HG02588 (cell line): Measurements from ENCODE around the gene APBB2.
A peak's percentile ranks its signal among the peaks of the same experiment; 100 is the strongest.

ENCODE experiments used
- ATAC-seq: cut with Tn5 transposase; IDR thresholded peaks from one replicate; pipeline ENCODE4 v1.9.1; 2021; ENCODE audit warnings: mild to moderate bottlenecking, moderate library complexity; ENCODE audit not compliant: unreplicated experiment

The APBB2 gene

DNA sequence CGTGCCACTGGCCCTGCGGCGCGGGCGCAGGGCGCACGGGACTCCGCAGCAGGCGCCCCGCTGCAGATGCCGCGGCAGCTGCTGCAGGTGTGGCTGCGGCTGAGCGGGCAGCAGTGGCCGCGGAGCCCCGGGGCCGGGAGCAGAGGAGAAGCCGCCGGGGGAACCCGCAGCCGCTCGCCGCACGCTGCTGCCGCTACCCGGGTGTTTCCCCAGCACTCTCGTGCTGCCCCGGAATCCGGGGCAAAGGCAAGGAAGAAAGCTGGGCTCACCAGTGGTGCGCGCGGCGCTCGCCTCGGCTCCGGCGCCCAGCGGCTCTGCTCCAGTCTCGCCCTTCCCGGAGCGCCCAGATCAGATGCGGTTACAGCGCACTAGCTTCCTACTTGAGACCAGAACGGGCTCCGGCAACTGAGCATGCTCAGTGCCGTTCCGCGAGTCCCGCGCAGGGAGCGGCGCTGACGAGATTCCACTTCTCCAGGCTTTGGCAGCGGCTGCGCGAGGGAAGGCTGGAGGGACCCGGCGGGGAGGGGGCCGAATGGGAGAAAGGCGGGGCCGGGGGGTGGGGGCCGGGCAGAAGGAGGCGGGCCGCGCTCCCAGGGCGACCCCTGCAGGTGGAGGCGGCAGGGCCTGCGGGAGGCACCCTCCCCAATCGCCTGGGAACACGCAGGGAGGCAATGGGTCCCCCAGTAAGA lies at the start of gene APBB2:
TSS of gene APBB2 (minus strand) at position 407 of the 689 bp plus-strand sequence. CDS start 181,288 bp downstream, outside the sequence.
- ATAC-seq: peak; percentile 48

DNA sequence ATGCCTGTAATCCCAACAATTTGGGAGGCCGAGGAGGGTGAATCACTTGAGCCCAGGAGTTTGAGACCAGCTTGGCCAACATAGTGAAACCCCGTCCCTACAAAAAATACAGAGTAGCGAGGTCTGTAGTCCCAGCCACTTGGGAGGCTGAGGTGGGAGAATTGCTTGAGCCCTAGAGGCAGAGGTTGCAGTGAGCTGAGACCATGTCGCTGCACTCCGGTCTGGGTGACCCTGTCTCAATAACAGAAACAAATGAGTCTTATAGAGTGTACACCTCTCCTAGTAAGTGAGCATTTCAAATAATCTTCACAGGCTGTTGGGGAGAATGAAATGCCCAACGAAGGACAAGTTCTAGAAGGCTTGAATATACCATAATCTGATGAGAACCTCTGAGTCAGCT lies 47.9 kb upstream of the APBB2 start:
- no peak for ATAC-seq

DNA sequence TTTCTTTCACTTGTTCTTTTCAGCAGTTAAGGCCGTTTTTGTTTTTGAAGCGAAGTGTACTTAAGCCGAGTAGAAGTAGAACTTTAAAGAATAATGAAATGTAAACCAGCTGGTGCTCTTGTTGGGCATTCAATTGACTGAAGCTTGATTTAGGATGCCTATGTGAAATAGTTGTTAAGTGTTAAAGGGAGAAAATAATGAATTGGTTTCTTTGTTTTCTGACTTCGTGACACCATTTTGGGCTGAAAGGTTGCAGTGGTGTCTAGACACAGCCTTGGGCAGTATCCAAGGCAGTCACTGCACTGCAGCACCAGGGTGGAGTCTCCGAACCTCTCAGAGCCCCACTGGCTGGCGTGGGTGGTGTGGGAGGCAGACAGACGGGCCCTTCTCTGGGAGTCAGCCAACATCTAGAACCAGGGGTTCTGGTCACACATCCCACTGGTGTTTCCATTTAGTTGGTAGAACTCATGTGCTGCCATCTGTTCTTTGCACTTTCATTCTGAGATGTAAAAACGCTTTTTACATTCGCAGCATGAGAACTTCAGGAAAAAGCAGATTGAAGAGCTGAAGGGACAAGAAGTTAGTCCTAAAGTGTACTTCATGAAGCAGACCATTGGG lies 45.9 kb upstream of the APBB2 start:
- no peak for ATAC-seq

DNA sequence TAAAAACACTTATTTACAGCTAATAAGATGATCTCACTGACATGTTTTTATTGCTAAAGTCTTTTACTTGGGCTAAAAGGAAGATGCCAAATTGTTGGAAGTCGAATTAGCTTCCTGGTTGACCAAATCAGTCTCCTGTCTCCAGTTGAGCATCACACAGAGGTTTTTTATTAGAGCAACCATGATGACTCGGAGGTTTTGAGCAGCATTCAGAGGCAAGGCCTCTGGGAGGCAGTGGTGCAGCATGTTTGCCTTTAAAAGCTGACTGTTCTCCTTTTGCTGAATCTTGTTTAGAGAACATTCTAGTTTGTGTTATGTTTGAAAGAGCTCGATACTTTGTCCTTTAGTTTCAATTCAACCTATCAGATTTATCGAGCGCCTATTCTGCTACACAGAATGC lies 44.4 kb upstream of the APBB2 start:
- ATAC-seq: no peak

DNA sequence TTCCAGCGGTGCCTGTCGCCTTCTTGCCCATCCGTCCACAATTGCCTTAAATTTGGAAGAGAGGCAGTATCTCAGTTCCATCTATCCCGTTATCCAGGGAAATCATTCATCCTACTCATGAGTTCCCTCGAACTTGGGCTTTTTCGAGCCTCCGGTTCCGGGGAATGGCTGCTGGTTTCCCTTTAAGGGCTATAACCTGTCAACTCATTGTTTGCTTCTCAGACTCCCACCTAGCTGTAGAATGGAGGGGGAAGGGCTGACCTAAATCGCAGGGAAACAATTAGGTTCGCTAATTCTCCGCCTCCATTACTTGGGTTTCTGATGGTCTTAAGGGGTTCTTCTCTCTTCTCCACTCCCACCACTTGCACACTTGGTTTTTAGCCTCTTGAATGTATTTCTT lies 43.6 kb upstream of the APBB2 start:
- no peak for ATAC-seq

DNA sequence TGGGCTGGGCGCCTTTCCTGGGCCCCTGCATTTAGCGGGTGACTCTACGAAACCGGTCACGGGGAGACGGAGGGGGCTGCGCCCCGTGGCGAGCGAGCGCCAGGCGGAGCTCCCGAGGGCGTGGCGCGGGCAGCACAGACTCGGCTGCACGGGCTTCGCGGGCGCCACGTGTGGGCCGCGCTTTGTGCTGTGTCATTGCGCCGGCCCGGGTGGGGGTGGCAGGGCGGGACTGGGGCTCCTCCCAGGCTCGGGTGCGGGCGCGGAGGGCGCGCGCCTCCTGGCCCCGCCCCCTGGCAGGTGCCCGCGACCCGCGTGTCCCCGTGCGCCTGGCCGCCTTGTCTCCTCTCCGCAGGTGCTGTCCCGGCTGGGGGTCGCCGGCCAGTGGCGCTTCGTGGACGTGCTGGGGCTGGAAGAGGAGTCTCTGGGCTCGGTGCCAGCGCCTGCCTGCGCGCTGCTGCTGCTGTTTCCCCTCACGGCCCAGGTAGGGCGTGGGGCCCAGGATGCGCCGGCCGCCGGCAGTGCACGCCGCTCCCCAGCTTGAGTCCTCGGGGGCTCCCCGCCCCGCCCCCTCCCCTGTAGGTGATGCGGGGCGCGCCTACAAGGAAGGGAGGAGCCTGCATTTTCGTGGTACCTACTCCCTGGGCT lies 43.0 kb upstream of the APBB2 start:
- ATAC-seq: peak; percentile 62

DNA sequence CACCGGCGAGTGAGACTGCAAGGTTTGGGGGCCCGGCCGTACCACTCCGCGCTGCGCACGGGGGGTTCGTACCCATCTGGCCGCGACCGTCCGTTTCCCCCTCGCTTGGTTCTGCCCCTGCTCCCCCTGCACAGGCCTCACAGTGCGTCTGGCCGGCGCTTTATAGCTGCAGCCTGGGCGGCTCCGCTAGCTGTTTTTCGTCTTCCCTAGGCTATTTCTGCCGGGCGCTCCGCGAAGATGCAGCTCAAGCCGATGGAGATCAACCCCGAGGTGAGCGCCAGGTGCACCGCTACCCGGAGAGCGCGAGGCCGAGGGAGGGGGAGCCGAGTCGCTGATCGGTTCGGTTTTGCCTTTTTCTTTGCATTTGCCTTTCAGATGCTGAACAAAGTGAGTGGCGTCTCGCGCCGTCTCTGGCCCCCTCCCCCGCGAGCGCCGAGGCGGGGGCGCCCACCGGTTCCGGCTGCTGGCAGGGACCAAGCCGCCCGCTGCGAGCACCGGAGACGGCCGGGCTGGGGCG lies 42.5 kb upstream of the APBB2 start, which contains the start of gene UCHL1:
TSS of gene UCHL1 (plus strand) at position 189 of the 517 bp plus-strand sequence. CDS start at position 238, 49 bp downstream.
- ATAC-seq: peak; percentile 38

DNA sequence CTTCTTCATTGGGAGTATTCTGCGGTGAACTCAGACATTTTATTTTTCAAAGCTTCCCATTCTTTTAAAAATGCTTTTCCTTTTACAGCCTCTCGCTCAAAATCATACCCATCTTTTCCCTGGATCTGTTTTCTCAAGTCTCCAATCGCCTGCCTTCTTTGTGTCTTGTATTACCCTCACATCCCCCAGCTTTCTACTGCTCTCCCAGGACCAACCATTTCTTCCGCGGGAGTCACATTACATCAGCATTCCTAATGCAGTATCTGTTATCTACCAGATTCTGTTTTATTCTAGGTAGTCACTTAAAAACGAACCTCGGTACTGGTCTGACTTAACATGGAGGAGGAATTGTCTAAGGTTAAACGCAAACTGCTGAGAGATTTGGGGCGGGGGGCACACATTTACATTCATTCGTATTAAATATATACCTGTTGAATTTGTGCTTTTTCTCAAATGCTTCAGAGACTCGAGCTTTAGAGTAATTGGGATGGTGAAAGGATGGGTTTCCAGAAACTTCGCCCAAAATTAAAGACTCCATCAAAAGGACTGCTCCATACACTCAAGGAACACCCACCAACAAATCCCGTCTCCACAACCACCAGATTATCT lies 41.9 kb upstream of the APBB2 start:
- no peak for ATAC-seq

DNA sequence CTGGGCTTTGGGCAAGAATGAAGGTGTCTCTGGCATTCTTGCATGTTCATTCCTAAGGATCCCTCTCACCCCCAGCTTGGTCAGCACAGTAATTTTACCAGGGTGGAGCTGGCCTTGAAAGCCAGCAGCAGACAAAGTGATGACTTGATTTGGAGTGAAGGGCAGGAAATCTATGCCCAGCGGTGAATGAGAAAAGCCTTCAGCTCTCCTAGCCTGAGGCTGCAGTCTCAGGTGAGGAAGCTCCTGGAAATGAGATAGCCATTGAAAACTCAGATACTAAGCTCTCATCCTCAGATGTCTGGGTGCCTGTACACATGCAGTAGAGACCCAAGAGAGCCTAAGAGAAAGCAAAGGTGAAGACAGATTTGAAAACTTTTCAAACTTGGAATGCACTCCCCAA lies 31.6 kb upstream of the APBB2 start:
- no peak for ATAC-seq

DNA sequence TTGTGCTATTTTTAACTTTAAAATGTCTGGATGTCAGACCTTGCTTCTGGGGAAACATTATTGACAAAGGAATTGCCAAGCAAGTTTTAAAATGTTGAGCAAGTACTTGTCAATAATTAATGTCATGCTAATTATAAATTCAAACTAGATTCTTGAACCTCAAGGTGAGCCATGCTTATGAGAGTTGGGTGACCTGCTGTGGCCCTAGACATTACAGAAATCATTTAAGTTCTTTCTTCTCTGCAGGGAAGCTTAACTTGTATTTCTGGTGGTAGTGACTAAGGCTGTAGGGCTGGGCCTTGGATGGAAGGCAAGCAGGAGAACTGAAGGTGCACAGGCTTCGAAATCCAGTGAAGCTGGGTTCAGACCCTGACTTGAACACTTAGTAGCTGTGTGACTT lies 27.6 kb upstream of the APBB2 start:
- no peak for ATAC-seq

DNA sequence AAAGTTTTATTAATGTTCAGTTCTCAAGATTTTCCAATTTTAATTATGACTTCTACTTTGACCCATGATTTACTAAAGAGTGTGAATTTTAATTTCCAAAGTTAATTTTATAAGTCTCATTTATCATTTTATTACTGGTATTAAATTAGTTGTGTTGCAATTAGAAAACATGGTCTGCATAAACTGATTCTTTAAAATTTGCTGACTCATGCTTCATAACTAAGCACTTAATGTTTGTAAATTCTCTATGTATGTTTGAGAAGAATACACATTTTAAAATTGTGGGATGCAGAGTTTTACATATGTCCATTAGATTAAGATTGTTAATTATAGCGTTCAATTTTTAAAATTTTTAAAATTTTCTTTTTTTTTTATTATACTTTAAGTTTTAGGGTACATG lies 22.2 kb upstream of the APBB2 start:
- ATAC-seq: no peak

DNA sequence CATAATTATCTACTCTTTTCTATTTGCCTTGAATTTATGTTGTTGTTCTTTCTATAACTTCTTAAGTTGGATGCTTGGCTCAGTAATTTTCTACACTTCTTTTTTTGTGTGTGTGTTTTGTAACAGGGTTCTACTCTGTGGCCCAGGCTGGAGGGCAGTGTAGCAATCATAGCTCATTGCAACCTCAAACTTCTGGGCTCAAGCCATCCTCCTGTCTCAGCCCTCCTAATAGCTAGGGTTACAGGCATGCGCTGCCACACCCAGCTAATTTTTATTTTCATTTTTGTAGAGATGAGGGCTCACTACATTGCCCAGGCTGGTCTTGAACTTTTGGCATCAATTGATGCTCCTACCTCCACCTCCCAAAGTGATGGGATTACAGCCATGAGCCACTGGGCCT lies 21.7 kb upstream of the APBB2 start:
- no peak for ATAC-seq

DNA sequence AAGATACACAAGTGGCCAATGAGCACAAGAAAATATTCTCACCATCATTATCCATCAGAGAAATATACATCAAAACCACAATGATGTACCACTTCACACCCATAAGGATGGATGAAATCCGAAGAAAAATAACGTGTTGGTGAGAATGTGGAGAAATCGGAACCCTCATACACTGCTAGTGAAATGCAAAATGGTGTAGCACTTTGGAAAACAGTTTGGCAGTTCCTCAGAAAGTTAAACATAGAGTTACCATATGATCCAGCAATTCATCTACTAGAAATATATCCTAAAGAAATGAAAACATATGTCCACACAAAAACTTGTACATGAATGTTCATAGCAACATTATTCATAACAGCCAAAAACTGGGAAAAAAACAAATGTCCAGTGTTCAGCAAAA lies 18.5 kb upstream of the APBB2 start:
- no peak for ATAC-seq

DNA sequence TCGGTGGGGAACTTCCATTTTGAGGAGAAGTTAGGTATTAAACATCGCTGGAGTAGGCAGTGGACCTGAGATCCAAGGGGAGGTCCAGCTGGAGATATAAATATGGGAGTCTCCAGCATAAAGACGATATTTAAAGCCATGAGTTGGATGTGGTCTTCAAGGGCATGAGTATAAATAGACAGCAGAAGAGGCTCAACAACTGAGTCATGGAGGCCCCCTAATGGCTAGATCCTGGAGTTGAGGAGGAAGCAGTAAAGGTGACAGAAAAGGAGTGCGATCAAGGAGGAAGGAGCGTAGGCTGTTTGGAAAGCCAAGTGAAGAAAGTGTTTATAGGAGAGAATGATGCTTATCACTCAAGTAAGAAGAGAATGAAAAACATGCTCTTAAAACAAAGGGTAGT lies 18.1 kb upstream of the APBB2 start:
- ATAC-seq: no peak

DNA sequence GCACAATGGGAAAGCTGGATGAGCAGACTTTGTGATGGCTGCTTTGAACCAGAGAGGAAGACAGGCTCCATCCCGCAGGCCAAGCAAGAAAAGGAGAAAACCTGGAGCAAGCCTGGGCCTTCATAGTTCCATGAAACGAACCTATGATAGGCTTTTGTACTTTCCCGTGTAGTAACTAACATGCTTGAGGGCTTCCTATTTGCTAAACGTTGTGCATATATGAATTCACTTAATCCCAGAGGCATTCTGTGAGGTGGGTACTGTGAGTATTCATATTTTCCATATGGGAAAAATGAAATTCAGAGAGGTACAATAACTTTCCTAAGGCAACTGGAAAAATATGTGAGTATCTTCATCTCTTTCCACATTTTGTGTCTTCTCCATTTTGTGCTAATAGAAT lies 13.6 kb upstream of the APBB2 start:
- ATAC-seq: no peak

DNA sequence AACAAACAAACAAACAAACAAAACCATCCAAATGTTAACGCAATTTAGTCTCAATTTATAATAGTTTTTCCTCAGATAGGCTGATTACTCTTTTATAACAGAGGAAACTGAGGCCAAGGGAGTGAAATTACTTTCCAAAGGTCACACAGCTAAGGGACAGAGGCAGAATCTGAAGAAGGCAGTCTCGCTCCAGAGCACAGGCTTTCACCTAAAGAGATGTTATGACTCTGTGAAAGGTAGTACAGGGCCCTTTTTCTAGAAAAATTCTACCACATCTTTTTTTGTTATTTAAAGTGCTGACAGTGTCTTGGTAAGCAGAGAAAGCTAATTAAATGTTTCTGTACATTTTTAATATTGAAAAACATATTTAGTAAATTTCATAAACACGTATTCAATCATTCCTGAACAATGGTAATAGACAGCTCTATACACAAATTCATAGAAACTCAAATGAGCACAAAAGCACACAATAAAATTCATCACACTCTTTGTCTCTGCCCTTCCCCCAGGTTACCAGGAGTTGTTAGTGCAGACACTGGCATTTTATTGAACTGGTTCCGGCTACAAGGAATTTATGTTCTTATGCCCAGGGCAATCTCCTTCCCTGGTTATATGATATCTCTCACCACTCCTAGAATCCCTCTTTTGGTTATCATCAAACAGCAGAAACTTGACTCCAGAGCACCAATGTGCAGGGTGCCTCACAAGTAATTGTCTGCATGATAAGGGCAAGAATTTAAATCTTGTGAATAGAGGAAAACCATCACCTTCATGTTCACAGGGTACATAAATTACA lies 7.7 kb upstream of the APBB2 start:
- no peak for ATAC-seq

DNA sequence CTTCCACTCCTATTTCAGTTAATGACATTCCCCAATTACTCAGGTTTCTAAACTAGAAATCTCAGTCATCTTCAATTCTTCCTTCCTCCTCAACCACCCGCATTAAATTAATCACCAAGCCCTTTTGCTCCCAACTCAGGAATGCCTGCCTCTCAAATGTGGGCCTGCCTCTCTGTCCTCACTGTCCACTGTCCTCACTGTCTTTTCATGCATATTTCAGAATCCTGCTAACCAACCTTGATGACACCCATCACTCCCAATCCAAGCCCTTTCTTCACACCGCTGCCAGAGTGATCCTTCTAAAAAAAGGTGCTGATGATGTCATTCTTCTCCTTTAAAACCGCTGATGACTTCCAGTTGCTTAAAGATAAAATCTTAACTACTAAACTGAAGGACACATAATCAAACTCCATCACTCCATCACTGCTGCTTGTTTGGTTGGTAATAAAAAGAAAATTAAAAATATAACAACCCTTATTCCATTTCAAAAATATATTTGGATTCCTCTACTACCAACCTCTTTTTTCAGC lies 5.1 kb upstream of the APBB2 start:
- ATAC-seq: no peak

DNA sequence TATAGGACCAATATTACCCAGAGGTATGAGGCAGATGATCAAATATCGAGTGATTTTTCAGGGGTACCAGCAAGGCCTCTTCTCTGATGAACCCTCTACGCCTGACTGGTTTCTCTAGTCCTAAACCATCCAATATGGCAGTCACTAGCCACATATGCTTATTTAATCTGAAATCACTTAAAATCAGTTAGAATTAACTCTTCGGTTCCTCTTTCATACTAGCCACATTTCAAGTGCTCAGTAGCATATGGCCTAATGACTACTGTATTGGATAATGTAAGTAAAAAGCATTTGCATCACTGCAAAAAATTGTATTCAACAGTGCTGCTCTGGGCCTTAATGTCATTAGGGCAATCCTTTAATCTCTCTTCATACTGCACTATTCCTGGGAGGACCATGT lies 4.4 kb upstream of the APBB2 start:
- no peak for ATAC-seq

DNA sequence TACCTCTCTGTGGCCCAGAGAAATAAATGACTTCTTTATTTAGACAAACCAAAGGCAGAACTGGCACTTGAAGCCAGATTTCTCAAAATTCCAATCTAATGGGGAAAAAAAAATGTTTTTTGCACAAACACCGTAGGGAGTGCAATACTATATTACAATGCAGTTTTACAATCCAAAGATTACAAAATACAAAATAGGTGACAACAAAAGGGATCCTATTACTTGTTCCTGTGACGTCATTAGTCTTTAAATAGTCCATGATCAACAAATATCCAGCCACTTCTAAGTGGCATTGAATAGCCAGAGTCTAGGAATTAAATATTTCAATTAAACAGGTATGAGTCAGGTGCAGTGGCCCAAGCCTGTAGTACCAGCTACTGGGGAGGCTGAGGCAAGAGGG lies 3.0 kb upstream of the APBB2 start:
- no peak for ATAC-seq

DNA sequence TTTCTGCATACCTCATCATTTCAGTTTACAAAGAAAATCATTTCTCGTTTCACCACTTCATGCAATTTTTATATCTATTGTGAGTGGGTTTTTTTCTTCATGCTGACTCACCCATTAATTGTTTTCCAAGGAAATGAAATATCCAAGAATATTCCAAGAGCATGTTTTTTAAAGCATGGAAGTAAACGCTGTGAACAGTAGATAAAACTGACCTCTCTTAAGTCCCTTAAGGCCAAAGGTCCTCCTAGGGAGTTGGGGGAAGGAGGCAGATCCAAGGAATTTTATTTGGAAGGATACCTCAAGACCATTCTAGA lies 2.6 kb upstream of the APBB2 start:
- ATAC-seq: no peak
